CD4-positive, alpha-beta T cell treated with Interleukin-6 at 100 ng/mL for 8 hours (primary cell): ENCODE measurements around the gene LZTR1.
"Not testable (repeated sequence)": the region's sequence is repeated elsewhere in the genome, so short reads cannot be mapped to it uniquely, and the experiment has no call there.

Experiments used
- DNase-seq: peaks from one replicate; pipeline ENCODE4 v3.0.0-alpha.2; 2020; ENCODE audit warnings: mixed read lengths, low spot score

The LZTR1 gene

DNA sequence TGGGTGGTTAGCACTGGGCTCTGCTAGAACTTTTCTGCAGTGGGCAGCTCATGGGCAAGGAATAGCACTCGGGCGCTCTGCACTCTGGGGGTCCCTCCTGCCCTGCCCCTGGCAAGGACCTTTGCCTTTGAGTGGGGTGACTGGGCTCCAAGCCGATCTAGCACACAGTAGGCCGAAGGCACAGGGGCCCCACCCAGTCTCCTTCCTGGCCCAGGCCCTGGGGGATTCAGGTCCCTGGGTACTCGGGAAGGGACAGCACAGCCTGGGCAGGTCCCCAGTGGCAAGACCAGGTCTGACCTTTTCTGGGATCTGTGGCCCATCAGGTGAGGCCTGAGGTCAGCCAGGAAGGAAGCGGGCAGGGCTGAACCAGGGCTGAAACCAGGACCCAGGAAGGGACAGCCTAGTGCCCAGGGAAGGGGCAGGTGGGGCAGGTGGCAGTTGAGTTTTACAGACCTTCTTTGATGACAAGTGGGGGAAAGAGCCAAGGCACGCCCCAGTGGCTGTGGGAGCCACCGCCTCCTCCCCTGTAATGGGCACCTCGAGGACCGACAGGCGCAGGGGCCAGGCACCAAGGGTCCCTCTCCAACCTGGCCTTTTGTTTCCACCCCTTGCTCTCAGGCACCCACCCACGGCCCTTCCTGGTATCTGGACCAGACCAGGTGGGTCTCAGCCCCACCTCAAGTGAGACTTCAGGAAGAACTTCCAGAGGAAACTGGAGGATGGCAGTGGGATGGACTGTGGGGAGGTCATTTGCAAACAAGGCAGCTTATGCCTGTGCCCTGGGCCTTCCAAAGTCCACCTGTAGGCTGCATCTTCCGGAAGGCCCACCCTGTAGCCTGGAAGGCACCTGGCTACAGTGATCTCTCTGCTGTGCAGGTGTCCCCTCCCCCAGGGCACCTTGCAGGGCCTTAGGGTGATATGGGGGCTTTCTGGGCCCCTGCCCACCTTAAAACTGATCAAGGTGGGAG lies 15.9 kb upstream of the LZTR1 start:
- no peak for DNase-seq

GRCh38 chr22:20966883-20967696 lies 15.0 kb upstream of the LZTR1 start, which contains the start of gene AIFM3:
Gene AIFM3, plus strand, starts transcription at chr22:20967255. Its CDS starts 690 bp downstream, at chr22:20967945.
- no peak for DNase-seq

- DNase-seq, result no peak
Observed at GRCh38 chr22:20967697-20968211, 14.3 kb upstream of the LZTR1 start.

DNA sequence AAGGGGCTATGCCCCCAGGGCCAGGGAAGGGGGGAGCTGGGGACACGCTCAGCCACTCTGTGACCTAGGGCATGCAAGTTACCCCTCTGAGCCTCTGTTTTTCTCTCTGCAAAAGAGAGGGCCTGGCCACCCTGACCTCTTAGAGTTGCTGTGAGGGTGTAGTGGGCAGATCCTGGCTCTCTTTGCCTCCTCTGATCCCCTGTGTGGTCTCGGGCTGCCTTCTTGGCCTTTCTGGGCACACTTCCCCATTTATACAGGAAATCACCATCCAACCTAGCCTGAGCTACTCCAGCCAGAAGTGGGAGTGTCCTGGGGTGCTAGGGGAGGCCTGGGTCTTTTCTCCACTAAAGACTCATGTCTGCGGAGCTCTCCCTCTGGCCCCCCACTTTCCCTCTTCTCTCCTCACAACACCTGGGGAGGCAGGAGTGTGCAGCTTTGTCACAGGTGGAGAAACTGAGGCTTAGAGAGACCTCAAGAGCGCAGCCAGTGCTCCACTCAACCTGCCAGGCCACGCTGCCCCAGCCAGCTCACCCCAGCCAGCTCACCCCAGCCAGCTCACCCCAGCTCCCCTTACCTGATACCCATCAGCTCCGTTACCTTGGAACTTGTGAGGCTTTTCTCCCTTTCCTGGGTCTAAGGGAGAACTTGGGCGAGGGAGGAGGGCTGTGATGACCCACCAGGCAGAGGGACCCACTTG lies 13.7 kb upstream of the LZTR1 start:
- no peak for DNase-seq

- no peak for DNase-seq
Observed at GRCh38 chr22:20970939-20971657, 11.0 kb upstream of the LZTR1 start.

- not testable (repeated sequence) for DNase-seq
Observed at GRCh38 chr22:20972014-20972694, 9.9 kb upstream of the LZTR1 start.

DNA sequence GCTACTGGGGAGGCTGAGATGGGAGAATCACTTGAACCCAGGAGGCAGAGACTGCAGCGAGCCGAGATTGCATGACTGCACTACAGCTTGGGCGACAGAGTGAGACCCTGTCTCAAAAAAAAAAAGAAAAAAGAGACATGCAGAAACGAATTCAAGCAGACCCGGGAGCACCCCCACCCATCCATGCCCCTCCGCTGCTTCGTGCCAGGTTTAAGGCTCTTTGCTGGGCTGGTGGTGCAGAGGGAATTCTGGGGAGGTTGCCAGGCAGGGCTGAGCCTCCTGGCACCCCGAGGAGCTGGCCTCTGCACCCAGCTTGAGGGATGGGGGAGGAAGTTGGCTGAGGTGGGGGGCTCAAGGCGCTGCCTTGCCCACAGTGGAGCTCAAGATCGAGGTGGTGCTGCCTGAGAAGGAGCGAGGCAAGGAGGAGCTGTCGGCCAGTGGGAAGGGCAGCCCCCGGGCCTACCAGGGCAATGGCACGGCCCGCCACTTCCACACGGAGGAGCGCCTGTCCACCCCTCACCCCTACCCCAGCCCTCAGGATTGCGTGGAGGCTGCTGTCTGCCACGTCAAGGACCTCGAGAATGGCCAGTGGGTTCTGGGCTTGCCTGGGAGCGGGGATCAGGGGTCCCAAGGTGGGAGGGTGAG lies 9.0 kb upstream of the LZTR1 start:
- DNase-seq, result no peak

DNA sequence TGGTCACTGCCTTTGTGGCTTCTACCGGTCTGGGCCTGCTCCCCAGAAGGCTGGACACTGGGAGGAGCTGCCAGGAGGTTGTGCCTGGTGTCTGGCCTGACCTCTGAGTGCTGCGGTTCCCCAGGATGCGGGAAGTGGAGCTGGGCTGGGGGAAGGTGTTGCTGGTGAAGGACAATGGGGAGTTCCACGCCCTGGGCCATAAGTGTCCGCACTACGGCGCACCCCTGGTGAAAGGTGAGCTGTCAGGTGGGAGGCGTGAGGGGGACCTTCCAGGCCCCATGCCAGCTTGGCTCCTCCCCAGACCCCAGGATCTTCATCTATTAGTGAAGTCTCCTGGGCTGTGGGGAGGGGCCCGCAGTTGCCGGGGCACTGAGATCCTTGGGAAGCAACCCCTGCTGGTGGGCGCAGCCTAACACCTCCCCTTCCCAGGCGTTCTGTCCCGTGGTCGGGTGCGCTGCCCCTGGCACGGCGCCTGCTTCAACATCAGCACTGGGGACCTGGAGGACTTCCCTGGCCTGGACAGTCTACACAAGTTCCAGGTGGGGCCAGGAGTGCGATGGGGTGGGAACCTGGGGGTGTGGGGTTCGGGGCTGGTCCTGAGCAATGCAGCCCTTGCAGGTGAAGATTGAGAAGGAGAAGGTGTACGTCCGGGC lies 8.3 kb upstream of the LZTR1 start:
- DNase-seq, result no peak

- no peak for DNase-seq
Observed at GRCh38 chr22:20974336-20974955, 7.7 kb upstream of the LZTR1 start.

- DNase-seq, result no peak
Observed at GRCh38 chr22:20975541-20976290, 6.4 kb upstream of the LZTR1 start.

- DNase-seq, result no peak
Observed at GRCh38 chr22:20976291-20976877, 5.7 kb upstream of the LZTR1 start.

DNA sequence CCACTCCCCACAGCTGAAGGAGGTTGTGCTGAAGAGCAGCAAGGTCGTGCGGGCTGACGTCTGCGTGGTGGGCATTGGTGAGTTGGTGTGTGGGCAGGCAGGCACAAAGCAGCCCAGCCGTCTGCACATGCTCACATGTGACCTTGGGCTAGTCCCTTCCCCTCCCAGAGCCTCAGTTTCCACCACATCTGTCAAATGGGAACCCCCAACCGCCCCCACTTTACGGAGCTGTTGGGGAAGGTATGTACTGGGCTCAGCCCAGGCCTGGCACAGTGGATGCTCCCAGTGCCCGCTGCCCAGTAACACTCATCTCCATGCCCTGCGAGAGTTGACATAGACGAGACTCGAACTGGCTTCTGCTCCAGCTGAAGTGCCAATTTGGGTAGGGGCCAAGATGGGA lies 5.1 kb upstream of the LZTR1 start:
- no peak for DNase-seq

GRCh38 chr22:20977516-20978170 lies 4.5 kb upstream of the LZTR1 start:
- DNase-seq, result no peak

DNA sequence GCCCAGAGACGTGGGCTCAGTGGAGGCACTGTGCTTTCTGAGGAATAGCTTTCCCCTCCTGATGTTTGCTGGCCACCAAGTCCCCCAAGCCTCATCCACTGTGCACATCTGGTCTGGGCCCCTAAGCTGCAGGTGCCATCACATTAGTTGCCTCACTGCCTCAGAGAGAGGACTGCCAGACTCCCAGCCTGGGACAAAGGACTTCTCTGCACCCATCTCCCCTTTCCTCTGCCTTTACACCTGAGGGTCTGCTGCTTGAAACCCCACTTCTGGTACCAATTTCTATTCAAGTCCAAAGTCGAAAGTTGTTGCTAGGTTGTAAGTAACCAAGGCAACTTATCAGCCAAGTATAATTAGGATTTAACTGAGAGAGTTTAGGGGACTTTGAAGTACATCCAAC lies 3.7 kb upstream of the LZTR1 start:
- no peak for DNase-seq

DNA sequence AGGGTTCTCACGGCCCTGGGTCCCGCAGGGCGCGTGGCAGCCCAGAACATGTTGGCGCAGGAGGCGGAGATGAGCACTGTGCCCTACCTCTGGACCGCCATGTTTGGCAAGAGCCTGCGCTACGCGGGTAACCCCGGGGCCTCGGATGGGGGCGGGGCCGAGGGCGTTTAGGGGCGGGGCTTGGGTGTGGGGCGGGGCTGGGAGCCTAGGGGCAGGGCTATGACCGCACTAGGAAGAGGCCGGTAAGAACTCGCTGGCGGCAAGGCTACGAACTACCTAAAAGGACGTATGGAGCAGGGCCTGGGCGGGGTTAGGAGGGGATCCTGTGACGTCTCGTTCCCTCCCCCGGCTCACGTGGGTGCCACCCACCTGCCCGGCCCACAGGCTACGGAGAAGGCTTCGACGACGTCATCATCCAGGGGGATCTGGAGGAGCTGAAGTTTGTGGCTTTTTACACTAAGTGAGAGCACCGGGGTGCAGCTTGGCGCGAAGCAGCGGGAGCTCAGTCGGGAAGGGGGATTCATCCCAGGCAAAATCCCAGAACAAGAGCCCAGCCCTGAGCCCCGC lies 2.8 kb upstream of the LZTR1 start:
- DNase-seq, result peak; percentile 52

DNA sequence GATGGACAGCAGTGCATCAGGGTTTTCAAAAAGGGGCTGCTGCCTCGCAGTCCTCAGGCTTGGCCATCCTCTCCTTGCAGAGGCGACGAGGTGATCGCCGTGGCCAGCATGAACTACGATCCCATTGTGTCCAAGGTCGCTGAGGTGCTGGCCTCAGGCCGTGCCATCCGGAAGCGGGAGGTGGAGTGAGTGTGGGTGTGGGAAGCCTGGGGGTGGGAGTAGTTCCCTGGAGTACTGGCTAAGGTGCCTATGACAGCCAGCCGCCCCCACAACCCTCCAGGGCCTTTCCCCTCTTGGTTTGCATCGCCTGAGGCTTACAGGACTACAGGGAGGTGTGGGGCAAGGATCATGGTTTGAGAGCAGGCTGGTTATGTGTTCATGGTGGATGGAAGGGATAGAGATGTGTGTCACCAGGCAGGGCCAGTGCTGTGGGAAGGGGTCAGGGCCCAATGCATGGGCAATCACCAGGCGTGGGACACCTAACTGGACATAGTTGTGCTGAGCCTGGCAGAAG lies 2.1 kb upstream of the LZTR1 start:
- DNase-seq, result no peak

- DNase-seq, result no peak
Observed at GRCh38 chr22:20980523-20980922, 1.6 kb upstream of the LZTR1 start.
